GM12801 (cell line): Measurements from ENCODE around the gene RYK.

Experiments
- TF ChIP-seq, protein P1 (sequence below): IDR thresholded peaks from one replicate; pipeline ENCODE4 v1.5.1; 2011; ENCODE audit warnings: control low read depth; ENCODE audit not compliant: insufficient read length; ENCODE audit errors: extremely low read depth

RYK gene

DNA sequence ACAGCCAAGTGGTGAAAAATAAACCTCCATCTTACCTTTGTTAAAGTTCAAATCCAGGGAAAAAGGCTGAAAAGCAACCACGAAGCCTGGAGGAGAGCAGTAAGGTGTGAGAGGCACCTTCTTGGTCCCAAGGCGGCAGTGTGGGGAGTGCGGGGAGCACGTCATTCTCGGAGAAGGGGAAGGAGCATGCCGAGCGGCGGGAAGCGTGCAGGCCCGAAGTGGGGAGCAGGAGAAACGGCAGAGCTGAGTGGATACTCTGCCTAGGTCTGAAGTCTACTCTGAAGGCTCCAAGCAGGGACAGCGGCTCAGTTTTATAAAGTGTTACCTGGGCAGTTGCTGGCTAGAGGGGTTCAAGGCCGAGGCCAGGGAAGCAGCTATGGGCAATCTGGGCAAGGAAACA is 96.9 kb downstream of the RYK start:
- TF ChIP-seq, protein P1, sequence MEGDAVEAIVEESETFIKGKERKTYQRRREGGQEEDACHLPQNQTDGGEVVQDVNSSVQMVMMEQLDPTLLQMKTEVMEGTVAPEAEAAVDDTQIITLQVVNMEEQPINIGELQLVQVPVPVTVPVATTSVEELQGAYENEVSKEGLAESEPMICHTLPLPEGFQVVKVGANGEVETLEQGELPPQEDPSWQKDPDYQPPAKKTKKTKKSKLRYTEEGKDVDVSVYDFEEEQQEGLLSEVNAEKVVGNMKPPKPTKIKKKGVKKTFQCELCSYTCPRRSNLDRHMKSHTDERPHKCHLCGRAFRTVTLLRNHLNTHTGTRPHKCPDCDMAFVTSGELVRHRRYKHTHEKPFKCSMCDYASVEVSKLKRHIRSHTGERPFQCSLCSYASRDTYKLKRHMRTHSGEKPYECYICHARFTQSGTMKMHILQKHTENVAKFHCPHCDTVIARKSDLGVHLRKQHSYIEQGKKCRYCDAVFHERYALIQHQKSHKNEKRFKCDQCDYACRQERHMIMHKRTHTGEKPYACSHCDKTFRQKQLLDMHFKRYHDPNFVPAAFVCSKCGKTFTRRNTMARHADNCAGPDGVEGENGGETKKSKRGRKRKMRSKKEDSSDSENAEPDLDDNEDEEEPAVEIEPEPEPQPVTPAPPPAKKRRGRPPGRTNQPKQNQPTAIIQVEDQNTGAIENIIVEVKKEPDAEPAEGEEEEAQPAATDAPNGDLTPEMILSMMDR = no peak

DNA sequence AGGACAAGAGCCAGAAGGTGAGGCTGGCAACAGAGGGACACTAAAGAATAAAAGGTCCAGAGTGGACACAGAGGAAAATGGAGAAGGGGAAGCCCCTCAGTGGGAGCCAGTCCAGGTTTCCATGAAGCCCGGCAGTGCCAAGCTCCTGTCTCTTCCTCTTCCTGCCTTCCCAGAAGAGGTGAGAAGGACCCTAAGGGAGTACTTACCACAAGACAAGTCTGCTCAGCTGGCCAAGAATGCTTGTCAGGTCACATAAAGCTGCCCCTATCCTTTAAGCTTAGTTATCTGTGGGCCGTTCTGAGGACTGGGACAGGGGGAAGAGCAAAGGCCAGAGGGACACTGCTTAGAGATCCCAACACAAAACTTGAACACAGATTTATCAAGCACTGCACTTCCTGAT is 100.2 kb downstream of the RYK start:
- TF ChIP-seq, protein P1 = no peak

- TF ChIP-seq, protein P1 = no peak
Observed at GRCh38 chr3:134149286-134149685, 101.4 kb downstream of the RYK start.

- TF ChIP-seq, protein P1 = no peak
Observed at GRCh38 chr3:134148534-134148933, 102.1 kb downstream of the RYK start.

GRCh38 chr3:134147411-134147810 is 103.2 kb downstream of the RYK start:
- TF ChIP-seq, protein P1 = no peak

- TF ChIP-seq, protein P1 = no peak
Observed at GRCh38 chr3:134146666-134147065, 104.0 kb downstream of the RYK start.

DNA sequence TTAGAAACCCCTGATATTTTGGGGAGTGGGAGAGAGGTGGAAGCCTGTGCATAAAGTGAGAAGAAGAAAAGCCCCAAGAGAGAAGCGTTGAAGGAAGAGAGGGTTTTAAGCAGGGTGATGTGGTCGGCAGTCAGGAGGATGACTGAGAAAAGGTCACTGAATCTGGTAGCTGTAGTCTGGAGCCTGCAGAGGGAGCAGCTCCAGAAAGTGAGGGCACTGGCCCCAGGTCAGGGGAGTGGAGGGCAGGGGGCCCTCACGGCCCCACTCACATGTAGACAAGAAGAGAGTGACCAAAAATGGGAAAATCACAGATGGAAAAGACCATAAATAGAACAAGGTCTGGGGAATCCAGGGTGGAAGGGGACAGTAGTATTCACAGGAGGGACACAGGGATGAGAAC is 105.5 kb downstream of the RYK start:
- TF ChIP-seq, protein P1 = no peak

GRCh38 chr3:134144694-134145093 is 106.0 kb downstream of the RYK start:
- TF ChIP-seq, protein P1 = no peak
